Measurements from ENCODE around the gene ATP2A1.

GRCh38 chr16:28918698-28919097, 40.4 kb downstream of the ATP2A1 start:
- TF ChIP-seq CTCF (IDR thresholded peaks at IDR 0.05): no peak
- no peak for TF ChIP-seq POLR2A (IDR thresholded peaks at IDR 0.05)
